Adipose tissue (tissue), 3 donors: ENCODE measurements around the gene ODAM. TPM values are rescaled to one million over a fixed set of nuclear protein-coding genes. Genes with fewer than 3 reads are reported as not detected.
"Not testable (repeated sequence)": the region's sequence is repeated elsewhere in the genome, so short reads cannot be mapped to it uniquely, and the experiment has no call there.

Source experiments
- H3K27ac ChIP-seq: one replicate; pipeline ENCODE4 v1.5.1; 2013; ENCODE audit warnings: low read depth, low read length
- WGBS, 3 donors: extraction: QIAGEN DNeasy Blood & Tissue Kit; methylation state at CpG; one replicate each; pipeline ENCODE4 v1.1.7; 2013; 5-methylcytosine and 5-hydroxymethylcytosine counted together
- polyA plus RNA-seq, 3 donors: library from polyadenylated mRNA; stranded (reverse); fragments of 200-250 nt; gene quantifications; one replicate each; pipeline ENCODE4 v1.2.3, GENCODE V29; 2013
- donor health status: healthy with polysubstance abuse.
- donor health status: Bipolar disorder and iron deficiency.
- donor health status: healthy.

ODAM gene
- polyA plus RNA-seq, 3 donors: 0.08 to 1.3 (median 1.1) TPM

- not testable (repeated sequence) for H3K27ac ChIP-seq
- 69 to 77% (median 72%) methylated on average over 4 of the region's 4 CpGs for WGBS, 3 donors
Observed at GRCh38 chr4:70212752-70213151, 17.2 kb downstream of the ODAM start.

GRCh38 chr4:70216109-70216508 lies 20.6 kb downstream of the ODAM start:
- H3K27ac ChIP-seq: not testable (repeated sequence)

GRCh38 chr4:70216550-70216949 lies 21.0 kb downstream of the ODAM start:
- H3K27ac ChIP-seq: not testable (repeated sequence)
- 85 to 100% (median 94%) methylated on average over 1 of the region's 1 CpG for WGBS, 3 donors

DNA sequence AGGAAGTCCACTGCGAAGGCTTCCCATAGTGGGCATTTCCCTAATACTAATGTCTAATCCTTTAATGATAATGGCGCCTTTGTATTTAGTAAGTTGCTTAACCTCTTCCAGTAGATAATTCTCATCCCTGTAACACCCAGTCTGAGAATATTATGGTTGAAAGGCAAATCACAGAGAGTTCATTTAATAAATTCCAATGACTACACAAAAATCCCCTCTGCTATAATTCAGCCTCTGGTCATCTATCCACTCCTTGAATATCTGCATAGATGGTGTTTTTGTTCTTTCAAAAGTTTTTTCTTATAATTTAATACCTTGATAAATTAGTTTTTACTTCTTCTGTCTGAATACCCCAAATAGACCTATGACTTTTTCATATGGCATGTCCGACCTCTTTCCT lies 25.9 kb downstream of the ODAM start:
- not testable (repeated sequence) for H3K27ac ChIP-seq
- 92 to 97% (median 93%) methylated on average over 3 of the region's 3 CpGs for WGBS, 3 donors

GRCh38 chr4:70221818-70222217 lies 26.3 kb downstream of the ODAM start:
- H3K27ac ChIP-seq: not testable (repeated sequence)

GRCh38 chr4:70225824-70226223 lies 30.3 kb downstream of the ODAM start, which contains the start of gene FDCSP:
TSS of gene FDCSP (plus strand) at chr4:70226124. CDS start at chr4:70231195, 5,071 bp downstream.
- WGBS, 3 donors: 60 to 70% (median 65%) methylated on average over 2 of the region's 2 CpGs
- H3K27ac ChIP-seq: no peak within 1 kb of the TSS

DNA sequence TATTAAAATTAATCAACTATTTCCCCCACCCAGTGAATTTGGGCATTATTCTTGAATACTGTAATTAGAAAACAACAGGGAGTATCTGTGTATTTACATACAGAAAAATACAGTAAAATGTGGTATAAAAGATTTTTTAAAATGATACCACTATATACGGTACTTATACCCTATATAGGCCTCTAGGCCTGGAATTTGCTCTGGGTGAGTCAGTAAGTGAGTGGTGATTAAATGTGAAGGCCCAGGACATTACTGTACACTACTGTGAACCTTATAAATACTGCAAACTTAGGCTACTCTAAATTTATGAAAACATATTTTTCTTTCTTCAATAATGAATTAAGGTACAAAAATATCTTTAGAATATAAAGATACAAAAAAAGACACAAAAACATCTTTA lies 40.6 kb downstream of the ODAM start:
- no peak overlapping the region for H3K27ac ChIP-seq
- 56 to 89% (median 80%) methylated on average over 1 of the region's 1 CpG for WGBS, 3 donors

- H3K27ac ChIP-seq: no peak overlapping the region
- 35 to 60% (median 40%) methylated on average over 3 of the region's 3 CpGs for WGBS, 3 donors
Observed at GRCh38 chr4:70239131-70239883, 43.8 kb downstream of the ODAM start.

DNA sequence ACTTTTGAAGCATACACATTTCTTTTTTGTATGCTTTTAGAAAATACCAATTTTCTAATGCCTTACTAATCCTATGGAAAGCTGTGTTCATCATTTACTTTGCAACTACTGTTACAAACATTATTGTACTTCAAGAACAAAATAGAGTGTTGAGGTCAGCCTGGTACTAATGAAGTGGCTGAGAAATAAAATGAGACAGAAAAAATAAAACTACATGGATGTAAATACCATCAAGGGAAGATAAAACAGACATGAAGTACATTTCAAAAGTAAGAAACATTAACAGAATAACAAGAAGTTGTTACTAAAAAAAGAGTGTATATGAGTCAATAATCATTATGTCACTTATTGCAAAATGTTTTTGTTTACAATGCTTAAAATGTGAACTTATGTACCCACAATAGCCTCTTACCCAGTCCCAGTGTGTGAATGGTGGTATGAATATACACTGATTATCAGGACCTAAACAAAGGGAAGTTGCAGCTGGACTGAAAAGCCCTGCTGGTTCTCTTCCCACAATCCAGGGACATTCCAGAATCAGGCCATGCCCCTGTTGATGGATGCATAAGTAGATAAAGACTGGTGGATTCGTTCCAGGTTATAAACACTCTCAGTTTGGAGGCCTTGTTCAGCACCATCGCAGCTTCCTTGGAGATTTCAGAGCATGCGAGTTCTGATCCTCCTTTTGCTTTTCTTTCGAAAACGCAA lies 44.5 kb downstream of the ODAM start:
- no peak overlapping the region for H3K27ac ChIP-seq
- WGBS, 3 donors: 57 to 61% (median 60%) methylated on average over 5 of the region's 5 CpGs

- WGBS, 3 donors: 84 to 89% (median 88%) methylated on average over 2 to 3 of the region's 3 CpGs
- not testable (repeated sequence) for H3K27ac ChIP-seq
Observed at GRCh38 chr4:70242297-70242696, 46.8 kb downstream of the ODAM start, which contains the start of gene CSN3. TSS of gene CSN3 (plus strand) at chr4:70242597. CDS start at chr4:70244820, 2,223 bp downstream.

- WGBS, 3 donors: 75 to 88% (median 81%) methylated on average over 4 of the region's 4 CpGs
- H3K27ac ChIP-seq: no peak overlapping the region
Observed at GRCh38 chr4:70243091-70243490, 47.6 kb downstream of the ODAM start.

DNA sequence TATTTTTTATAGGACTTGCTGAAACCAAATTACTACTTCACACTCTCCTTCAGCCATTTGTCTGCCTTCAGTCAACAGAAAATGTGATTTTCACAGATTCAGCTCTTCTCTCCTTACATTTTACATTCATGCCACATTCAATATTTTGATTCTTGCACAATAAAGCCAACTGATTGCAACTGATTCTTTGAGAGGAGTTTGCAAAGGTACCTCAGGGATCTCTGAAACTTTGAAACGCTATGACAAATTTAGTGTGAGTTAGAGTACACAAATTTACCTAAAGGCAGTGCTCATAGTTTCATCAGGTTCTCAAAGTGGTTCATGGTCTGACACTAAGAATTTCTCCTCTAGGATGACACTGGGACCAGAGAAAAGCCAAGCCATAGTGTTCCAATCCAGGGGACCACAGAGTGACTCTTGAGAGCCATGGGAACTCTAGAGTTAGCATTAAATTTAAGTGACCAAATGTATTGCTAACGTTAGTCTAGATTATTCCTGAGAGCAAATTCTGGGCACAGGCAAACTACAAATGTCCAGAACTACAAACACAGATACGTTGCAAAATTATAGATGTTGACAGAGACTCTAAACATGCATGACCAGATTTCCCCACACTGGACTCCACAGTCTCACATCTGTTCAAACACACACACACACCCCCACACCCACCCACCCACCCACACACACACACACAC lies 55.9 kb downstream of the ODAM start:
- H3K27ac ChIP-seq: no peak overlapping the region
- 36 to 54% (median 49%) methylated on average over 3 of the region's 3 CpGs for WGBS, 3 donors

GRCh38 chr4:70251945-70252277 lies 56.4 kb downstream of the ODAM start:
- 41 to 86% (median 67%) methylated on average over 1 of the region's 1 CpG for WGBS, 3 donors

More at GRCh38 chr4:70251945-70252277, 56.4 kb downstream of the ODAM start:
- H3K27ac ChIP-seq: no peak overlapping the region

Other genes with a start within 250 kb of the ODAM start
- not detected for gene CSN2, start 230.0 kb upstream of the ODAM start, polyA plus RNA-seq
- not detected for gene STATH, start 199.8 kb upstream of the ODAM start, polyA plus RNA-seq
- not detected for gene HTN3, start 167.3 kb upstream of the ODAM start, polyA plus RNA-seq
- not detected for gene HTN1, start 145.3 kb upstream of the ODAM start, polyA plus RNA-seq
- not detected for gene PRR27, start 41.5 kb upstream of the ODAM start, polyA plus RNA-seq
- under 1 TPM in 2 of 3 donors, not detected in 1; 0.24 to 0.60 TPM for gene FDCSP, start 30.4 kb downstream of the ODAM start, polyA plus RNA-seq
- gene CSN3, start 46.9 kb downstream of the ODAM start, polyA plus RNA-seq: not detected
- not detected for gene CABS1, start 139.3 kb downstream of the ODAM start, polyA plus RNA-seq
- gene SMR3A, start 165.0 kb downstream of the ODAM start, polyA plus RNA-seq: not detected
- gene SMR3B, start 187.4 kb downstream of the ODAM start, polyA plus RNA-seq: not detected
- gene OPRPN, start 202.2 kb downstream of the ODAM start, polyA plus RNA-seq: not detected